ENCODE measurements around the gene NXPE3.

The NXPE3 gene

DNA sequence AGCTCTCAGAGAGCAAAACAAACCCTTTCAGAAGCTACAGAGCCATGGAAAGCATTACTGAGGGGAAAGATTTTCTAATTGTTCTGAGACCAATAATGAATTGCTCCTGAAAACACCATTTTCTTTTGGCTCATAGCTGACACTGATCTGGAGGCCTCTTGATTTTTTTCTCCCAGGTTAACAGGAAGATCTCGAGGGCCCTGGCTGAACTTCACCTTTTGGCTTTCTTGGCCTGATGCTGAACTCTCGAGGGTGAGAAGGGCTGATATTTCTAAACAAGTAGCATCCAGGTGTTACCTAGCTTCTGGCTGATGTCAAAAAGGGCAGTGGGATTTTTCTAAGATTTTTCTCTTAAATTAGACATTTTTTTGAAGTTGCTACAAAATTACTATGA, 50.4 kb downstream of the NXPE3 start:
- no peak for DNase-seq

DNA sequence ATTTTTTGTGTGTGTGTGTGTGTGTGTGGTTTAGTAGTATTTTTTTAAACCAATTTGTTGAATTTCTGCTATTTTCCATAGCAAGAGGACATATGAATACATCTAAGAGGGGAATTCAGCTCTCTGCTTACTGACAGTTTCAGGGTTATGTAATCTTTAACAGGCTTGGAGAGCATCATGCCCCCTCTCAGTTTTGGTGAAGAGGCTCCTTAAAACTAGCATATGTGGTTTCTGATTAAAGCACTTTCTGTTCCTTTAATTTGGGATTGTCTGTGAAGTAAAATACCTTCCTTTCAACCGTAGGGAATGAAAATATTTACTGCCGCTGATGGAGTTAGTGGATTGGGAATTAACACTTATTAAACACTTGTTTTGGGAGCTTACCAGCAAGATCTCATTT, 50.9 kb downstream of the NXPE3 start:
- no peak for DNase-seq

DNA sequence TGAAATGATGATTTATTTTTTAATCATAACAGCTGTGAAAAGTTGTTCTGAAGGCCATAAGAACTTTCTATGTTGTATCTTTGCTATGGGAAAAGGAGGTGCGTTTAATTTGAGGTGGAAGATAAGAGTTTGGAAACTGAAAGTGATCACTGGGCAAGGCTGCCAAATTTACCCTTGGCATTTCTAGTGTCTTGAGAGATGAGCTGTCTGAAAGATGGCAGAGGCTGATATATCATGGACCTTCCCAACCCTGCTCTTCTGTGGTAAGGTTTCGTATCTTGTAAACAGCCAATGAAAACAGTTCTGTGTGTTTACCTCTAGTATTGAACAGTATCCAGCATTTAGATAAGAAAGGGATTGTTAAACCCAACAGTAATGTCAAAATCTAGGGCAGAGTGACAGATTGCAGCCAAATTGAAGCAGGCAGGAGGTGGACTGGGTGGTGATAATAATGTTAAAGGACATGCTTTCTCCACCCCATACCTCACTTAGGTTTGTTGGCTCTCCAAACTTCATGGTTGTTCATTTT, 54.5 kb downstream of the NXPE3 start:
- no peak for DNase-seq

DNA sequence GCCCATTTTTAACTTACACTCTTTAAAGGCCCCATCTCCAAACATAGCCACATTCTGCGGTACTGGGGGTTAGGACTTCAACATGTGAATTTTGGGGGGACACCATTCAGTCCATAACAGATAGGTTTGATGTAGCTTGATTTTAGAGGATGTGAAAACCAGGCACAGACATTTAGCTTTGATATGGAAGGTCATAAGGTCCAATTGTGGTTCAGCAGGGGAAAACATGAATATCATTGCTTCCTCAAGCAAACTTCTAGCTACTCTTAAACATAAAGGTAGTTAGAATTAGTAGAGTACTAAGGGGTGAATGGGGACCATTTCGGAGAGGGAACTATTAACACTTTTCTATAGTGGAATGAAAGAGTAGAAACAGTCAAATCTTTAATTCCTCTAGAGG, 56.7 kb downstream of the NXPE3 start:
- DNase-seq = no peak

DNA sequence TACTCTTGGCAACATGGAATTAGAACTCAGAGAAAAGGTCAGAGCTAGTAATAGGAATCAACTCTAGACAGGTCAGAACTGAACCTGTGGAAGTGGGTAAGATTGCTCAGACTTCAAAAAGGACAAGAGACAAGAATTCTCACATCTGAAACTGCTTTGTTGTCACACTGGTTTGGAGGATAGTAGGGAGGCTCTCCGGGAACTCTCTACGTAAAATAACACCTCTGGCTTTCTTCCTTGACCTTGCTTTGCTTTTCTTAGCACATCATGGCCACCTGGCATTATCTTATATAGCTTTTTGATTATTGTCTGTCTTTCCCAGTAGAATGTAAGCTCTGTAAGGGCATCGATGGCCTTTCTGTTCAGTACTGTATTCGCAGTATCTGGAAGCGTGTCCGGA, 57.1 kb downstream of the NXPE3 start:
- DNase-seq = no peak

DNA sequence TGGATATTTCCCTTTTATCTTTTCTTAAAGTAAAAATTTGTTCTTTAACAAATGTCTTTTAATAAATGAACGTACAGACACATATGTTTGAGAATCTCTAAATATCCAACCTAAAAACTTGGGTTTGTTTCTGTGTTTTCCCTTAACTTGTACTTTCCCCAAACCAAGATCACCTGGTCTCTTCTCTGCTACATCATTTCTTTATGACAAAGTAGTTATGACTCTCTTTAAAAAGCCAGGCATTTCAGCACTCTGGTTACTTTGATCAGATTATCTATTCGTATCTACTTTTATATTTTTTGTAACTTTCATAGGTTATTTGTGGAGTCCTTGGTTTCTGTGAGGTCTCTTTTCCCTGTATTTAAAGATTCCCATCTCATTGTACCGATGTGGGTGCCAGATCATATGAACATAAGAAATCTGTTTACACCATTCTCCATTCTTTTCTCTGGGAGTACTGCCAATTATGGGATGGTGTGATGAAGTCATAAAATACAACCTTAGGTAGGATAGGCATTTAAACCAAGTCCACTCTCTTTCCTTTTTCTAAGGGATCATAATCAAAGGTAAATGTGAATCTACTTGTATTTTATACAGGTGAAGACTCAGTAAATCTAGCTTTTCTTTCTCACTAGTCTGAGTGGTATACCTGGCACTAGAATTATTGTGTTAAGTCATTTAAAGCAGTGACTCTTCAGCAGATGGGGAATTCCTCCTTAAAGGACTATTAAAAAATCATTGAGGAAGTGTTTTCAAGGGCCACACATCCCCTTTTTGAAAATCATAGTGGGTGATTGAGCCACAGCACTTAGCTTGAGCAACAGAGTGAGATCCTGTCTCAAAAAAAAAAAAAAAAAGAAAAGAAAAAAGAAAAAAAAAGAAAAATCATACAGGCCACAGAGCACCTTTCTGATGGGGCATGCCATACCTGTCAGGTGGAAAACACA, 57.9 kb downstream of the NXPE3 start:
- no peak for DNase-seq

DNA sequence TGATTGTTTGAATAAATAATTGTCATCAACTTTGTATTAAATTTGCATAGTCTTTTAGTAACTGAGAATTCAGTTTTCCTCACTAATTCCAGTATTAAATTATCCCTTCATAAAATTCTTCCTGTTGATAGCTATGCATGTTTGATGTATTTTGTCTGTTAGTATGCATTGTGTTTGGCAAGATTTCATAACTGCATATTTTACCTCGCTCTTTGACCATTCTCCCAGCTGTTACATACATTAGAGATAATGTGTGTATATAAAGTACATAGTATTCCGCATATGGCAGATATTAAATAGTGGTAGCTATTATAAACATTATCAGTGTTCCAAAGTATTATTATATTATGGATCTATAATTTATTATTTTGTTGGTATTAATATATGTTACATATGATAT, 59.7 kb downstream of the NXPE3 start:
- no peak for DNase-seq

DNA sequence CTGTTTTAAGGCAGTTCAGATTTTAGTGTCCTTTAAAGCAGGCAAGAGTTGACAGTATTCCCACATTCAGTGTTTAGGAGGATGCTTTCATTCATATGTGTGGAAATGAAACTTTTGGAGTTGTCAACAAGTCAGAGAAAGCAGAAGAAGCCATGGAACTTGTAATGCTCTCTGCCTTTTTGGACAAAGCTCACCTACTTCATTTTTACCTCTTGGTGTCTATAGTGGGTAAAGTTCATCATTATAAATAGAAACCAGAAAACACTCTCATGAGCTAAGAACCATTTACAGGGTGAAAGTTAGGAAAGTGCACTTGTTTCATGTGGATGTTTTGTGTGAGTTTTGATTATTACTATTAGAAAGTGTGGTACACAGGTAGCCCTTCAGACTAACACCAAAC, 61.1 kb downstream of the NXPE3 start:
- no peak for DNase-seq

DNA sequence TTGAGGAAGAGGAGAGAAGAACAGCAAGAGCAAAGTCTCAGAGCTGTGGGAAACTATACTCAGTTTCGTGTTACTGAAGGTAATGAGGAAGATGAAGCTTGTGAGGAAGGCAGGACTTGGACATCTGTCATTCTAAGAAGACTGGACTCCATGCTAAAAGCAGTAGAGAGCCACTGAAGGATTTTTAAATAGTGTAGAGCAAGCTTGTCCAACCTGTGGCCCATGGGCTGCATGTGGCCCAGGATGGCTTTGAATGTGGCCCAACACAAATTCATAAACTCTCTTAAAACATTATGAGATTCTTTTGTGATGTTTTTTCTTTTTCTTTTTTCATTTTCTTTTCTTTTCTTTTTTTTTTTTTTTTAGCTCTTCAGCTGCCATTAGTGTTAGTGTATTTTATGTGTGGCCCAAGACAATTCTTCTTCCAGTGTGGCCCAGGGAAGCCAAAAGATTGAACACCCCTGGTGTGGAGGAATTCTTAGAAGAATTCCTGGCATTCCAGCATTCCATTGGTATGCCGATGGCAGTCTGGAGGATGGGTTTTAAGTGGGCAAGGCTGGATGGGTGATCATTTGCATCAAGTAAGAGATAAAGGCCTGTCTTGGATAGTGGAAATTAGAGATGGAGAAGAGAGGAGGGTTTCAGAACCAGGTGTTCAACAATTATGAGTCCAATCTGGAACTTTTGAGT, 63.4 kb downstream of the NXPE3 start:
- no peak for DNase-seq

DNA sequence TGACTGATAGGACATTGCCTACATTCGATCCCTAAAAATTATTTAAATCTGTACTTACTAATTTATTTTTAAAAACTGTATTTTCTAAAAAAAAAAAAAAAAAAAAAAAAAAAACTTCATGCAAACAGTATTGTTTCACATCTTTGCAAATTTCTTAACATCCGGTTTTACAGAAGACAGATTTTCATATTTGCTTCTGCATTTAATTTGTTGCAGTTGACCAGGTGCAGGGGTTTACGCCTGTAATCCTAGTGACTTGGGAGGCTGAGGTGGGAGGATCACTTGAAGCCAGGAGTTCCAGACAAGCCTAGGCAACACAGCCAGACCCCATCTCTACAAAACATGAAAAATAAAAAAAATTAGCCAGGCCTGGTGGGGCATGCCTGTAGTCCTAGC, 63.9 kb downstream of the NXPE3 start:
- no peak for DNase-seq

DNA sequence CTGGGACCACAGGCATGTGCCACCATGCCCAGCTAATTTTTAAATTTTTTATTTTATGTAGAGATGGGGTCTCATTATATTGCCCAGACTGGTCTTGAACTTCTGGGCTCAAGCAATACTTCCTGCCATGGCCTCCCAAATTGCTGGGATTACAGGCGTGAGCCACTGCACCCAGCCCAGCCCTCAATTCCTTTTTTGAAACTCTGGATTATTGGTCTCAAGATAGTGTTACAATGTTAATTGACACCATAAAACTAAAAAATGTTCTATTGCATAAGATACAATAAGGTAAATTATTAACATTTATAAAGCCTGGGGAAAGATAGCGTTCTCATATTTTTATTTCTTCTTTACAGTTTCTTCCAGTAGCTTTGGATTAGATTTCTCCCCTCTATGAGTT, 66.4 kb downstream of the NXPE3 start:
- DNase-seq = no peak

DNA sequence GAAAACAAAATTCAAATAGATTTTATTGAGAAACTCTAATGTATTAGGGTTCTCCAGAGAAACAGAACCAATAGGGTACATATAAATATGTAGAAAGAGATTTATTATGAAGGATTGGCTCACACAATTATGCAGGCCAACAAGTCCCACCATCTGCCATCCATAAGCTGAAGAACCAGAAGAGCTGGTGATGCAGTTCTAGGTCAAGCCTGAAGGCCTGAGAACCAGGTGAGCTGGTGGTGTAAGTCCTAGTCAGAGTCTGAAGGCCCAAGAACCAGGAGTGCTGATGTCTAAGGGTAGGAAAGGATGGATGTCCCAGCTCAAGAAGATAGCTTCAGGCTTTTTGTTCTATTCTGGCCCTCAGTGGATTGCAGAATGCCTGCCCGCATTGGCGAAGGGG, 67.7 kb downstream of the NXPE3 start:
- no peak for DNase-seq

DNA sequence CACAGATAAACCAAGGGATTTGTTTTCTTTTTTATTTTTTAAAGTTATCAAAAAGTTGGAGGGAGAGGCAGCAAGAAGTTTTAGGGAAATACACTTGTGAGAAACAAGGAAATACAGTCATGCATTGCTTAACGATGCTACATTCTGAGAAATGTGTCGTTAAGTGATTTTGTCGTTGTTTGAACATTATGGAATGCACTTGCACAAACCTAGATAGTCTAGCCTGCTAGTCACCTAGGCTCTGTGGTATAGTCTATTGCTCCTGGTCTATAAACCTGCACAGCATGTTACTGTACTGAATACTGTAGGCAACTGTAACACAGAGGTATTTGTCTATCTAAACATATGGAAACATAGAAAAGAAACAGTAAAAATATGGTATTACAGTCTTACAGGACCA, 68.3 kb downstream of the NXPE3 start:
- no peak for DNase-seq

DNA sequence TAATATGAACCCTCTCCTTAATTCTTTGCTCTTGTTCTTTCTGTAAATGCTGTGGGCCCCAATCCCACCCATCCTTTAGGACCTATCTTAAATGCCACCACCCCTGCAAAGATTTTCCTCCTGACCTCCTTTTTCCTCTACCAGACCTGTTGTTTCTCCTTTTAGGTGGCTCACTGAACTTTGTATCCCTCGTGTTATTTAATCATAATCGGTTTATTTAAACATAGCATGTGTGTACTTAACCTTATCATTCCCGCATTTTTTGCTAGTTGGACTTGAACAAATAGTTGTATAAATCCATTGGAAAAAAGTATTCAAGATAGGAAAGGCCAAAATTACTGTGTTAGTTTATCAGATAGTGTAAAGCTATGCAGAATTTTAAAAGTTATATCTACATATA, 69.3 kb downstream of the NXPE3 start:
- DNase-seq = no peak

DNA sequence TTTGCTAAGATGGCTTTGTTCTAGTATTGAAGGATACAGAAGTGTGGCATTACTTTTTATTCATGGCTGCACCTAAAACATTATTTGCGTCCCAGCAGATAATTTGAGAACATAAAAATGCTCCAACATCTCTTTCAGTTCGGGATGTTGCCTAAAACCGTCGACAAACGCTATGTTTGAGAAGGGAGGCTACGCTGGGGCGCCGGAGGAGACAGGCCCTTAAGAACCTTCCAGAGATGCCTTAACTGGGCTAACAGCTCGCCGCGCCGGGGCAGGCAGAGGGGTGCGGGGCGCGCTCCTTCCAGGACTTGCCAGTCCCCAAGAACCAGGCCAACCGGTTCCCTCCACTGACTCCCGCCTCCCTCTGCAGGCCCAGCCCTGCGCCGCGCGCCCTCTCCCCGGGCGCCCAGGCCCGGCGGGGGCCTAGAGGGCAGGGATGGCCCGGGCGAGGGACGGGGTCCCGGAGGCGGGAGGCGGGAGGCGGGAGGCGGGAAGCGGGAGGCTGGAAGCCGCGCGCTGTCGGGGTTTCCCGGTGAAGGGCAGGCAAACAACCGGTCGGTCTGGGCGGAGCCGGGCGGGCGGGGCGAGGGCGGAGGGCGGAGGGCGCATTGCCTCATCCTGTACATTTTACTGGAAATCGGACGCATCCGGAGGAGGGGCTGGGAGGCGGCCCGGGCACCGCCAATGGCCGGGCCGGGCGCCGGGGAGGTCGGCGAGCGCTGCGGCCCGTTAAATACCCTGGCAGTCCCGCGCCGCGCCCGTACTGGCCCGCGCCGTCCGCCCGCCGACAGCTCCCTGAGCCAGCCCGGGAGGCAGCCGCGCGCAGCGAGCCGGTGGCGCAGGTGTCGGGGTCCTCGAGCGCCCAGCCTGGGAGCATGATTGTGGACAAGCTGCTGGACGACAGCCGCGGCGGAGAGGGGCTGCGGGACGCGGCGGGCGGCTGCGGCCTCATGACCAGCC, 70.0 kb downstream of the NXPE3 start, which contains the start of gene NFKBIZ:
TSS of gene NFKBIZ (plus strand) at position 761 of the 960 bp plus-strand sequence. CDS start at position 876, 115 bp downstream.
- DNase-seq = no peak

DNA sequence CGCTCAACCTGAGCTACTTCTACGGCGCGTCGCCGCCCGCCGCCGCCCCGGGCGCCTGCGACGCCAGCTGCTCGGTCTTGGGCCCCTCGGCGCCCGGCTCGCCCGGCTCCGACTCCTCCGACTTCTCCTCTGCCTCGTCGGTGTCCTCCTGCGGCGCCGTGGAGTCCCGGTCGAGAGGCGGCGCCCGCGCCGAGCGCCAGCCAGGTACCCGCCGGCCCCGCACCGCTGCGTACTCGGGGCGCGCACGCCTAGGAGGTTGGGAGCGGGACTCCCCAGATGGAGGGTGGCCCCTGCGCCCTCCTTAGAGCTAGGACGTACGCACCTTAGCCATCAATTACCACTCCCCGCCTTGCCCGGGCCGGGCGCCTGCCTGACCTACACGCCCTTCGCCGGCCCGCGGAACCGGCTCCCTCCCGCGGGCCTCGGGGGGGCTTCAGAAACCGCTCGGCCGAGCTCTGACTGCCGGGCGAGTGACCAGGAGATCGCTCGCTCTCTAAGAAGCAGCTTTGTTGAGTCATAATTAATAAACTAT, 70.8 kb downstream of the NXPE3 start:
- no peak for DNase-seq

DNA sequence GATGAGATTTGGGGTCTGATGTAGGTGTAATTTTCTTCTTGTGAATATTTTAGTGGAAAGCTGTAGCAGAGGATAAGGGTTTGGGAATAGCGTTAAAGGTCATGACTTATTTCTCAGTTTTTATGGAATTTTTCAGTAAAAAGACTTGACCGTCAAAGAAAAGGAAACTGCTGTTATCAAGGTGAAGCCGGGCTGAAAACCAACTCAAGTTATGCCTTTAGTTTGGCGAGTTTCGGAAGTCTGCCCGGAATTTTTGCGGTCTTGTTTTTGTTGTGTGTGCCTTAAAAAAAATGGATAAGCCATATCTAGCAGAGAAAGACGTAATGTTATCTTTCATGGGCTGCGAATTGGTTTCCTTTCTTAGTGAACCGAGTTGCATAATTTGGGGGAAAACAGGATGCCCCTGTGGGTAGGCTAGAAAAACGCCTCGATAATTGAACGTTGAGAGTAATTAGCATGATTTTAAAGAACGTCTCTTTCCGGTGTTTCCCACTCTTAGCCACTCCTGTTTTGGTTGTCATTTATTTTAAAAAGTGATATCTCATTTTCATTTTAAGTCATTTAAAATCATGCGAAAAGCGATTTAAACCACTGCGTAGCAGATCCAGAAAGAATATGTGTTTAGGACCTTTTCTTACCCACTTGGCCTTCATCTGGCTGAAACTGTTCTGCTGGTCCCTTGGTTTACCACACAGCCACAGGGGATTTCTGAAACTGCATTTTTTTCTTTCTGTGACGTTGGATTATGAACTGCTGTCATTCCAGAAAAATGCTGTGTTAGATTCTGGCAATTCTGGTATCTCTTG, 71.4 kb downstream of the NXPE3 start:
- no peak for DNase-seq

DNA sequence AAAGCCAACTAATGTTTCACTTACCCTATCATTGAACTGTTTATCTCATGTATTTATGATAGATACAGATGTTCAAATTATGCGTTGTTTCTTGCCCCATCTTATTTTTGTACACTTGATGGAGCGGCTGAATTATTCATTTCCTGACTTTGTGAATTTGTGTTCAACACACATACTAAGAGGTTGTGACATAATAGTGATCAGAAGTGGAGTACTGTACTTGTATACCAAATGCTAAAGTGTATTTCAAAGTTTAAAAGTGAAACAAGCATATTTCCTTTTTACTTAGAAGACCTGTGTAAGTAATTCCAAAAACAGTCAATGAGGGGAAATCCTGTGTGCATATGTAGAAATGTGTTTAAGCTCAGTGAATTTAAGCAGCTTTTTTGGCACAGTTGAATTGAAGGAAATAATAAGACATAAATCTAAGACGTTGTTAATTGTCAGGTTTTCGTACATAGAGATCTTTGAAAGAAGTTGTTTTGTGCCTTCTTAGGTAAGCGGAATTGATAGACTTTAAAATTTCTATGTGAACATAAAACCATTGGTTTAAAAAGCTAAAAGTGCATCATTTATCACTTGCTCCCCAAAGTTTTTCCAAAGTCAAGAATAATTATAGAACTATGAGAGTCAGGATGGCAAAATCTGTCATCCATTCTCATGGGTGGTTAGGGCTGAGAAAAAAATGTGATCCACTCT, 72.2 kb downstream of the NXPE3 start:
- DNase-seq = no peak

DNA sequence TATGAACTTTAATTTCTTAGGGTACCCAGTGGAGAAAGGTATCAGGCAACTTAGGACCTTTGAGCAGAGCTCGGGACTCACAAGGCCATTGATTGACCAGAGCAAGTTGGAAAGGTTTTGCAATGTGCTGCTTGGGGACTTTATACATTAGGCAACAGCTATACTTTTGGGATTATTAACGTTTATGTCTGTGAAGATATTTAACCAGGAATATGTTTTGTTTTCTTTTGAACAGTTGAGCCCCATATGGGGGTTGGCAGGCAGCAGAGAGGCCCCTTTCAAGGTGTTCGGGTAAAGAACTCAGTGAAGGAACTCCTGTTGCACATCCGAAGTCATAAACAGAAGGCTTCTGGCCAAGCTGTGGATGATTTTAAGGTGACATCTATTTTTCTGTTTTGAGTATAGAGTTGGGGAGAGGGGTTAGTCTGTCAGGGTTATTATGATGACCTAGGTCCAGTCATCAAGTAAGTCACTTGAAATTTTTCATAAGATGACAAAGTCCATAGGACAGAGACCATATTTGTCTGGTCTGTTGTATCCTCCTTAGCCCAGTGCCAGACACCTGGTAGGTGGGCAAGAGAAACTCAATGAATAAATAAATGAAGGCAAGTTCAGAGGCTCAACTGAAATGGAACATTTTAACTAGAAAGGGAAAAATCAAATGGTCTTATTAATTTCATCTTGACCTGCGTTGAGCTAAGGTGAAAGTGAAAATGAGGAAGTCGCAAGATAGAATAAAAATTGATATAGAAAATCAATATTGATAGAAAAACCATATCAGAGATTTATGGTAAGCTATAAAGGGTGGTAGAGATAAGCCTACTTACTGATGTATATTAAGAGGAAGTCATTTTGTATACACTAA, 73.1 kb downstream of the NXPE3 start:
- no peak for DNase-seq
